Neural progenitor cell (in vitro differentiated cells): ENCODE measurements around the gene RBM33.

Experiments
- EZH2 ChIP-seq: fragments of 200-600 bp; sonication (generic); IDR thresholded peaks from 2 replicates; pipeline ENCODE4 v1.6.1; 2017; ENCODE audit warnings: antibody characterized with exemption, mild to moderate bottlenecking, moderate library complexity
- EZH2phosphoT487 ChIP-seq: fragments of 200-600 bp; sonication (generic); IDR thresholded peaks from 2 replicates; pipeline ENCODE4 v1.6.1; 2017; ENCODE audit warnings: antibody characterized with exemption
- TF ChIP-seq, protein P1 (sequence below): fragments of 200-600 bp; sonication (generic); IDR thresholded peaks from 2 replicates; pipeline ENCODE4 v1.5.1; 2017; ENCODE audit warnings: antibody characterized with exemption, mild to moderate bottlenecking

DNA sequence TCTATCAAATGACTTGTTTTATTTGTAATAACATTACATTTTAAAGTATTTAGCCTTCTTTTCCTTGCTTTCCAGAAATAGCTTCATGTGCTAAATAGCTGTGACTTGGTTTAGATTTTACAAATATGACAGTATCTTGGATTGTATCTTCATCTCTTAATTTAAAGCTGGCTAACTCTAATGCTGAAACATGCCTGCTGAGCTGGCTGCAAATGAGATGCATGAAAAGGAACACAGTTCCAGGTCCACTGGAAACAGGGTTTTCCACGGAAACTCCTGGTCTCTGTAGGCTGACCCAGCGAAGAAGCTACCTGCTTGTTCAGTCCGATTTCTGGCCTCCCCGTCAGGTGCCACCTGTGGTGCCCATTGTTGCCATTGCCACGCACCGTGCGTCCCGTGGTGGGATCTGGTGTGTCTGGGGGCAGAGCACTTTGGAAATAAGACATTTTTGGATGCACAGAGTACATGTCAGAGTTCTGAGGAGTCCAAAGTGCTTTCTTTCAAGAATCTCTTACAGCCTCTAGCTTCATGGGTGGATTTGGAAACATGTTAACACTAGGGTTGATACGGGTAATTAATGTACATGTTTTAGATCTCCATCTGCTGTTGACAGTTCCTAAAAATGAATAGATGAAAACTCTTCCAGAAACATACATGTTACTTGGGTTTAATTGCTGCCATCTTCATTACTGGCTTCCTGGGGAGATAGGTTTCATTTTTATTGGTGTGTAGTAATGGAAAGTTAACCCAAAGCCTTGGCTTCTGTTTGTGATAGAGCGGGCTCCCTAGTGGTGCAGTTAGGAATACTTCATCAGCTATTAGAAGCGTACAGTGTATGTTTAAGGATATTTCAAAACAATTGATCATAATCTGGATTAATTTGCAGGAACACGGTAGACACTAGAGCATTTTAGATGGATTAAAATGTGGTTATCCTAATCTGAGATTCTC lies 122.8 kb downstream of the RBM33 start:
- TF ChIP-seq, protein P1, sequence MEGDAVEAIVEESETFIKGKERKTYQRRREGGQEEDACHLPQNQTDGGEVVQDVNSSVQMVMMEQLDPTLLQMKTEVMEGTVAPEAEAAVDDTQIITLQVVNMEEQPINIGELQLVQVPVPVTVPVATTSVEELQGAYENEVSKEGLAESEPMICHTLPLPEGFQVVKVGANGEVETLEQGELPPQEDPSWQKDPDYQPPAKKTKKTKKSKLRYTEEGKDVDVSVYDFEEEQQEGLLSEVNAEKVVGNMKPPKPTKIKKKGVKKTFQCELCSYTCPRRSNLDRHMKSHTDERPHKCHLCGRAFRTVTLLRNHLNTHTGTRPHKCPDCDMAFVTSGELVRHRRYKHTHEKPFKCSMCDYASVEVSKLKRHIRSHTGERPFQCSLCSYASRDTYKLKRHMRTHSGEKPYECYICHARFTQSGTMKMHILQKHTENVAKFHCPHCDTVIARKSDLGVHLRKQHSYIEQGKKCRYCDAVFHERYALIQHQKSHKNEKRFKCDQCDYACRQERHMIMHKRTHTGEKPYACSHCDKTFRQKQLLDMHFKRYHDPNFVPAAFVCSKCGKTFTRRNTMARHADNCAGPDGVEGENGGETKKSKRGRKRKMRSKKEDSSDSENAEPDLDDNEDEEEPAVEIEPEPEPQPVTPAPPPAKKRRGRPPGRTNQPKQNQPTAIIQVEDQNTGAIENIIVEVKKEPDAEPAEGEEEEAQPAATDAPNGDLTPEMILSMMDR, result no peak
- TF ChIP-seq EZH2phosphoT487 (no peak), EZH2 (no peak)
